SK-N-SH (cell line): ENCODE data around the gene EXOC4.

ENCODE experiments used
- CTCF ChIP-seq: fragments of 200-600 bp; sonication (generic); IDR thresholded peaks from 2 replicates; pipeline ENCODE4 v1.6.1; 2017; ENCODE audit warnings: antibody characterized with exemption, mild to moderate bottlenecking, moderate library complexity
- POLR2AphosphoS5 ChIP-seq: IDR thresholded peaks from 2 replicates; pipeline ENCODE4 v1.6.1; 2012; ENCODE audit warnings: low read depth, low read length
- TCF12 ChIP-seq: IDR thresholded peaks from 2 replicates; pipeline ENCODE4 v1.4.0; 2012

- TF ChIP-seq CTCF = no peak
- no peak for TF ChIP-seq TCF12
- no peak for TF ChIP-seq POLR2AphosphoS5
These were observed 298.6 kb downstream of the EXOC4 start for GRCh38 chr7:133551466-133551865.
